Right kidney (tissue), 1 donor: ENCODE data around the gene HTR6.

Experiments used
- DNase-seq: peaks from one replicate; pipeline ENCODE4 v3.0.0-alpha.2; 2016

Gene HTR6

GRCh38 chr1:19656780-19657466 is 7.8 kb upstream of the HTR6 start:
- no peak for DNase-seq

GRCh38 chr1:19657511-19657910 is 7.2 kb upstream of the HTR6 start:
- DNase-seq, result no peak

GRCh38 chr1:19658186-19658585 is 6.5 kb upstream of the HTR6 start:
- DNase-seq, result no peak

- peak; percentile 45 for DNase-seq
Observed at GRCh38 chr1:19661721-19662228, 2.9 kb upstream of the HTR6 start.

GRCh38 chr1:19662313-19662712 is 2.4 kb upstream of the HTR6 start:
- no peak for DNase-seq

- no peak for DNase-seq
Observed at GRCh38 chr1:19665186-19665495, 466 bp downstream of the HTR6 start.

- DNase-seq, result peak; percentile 56
Observed at GRCh38 chr1:19665496-19666465, 1.1 kb downstream of the HTR6 start.

GRCh38 chr1:19668888-19669287 is 4.2 kb downstream of the HTR6 start:
- DNase-seq, result no peak

- no peak for DNase-seq
Observed at GRCh38 chr1:19670787-19671186, 6.1 kb downstream of the HTR6 start.

- DNase-seq, result no peak
Observed at GRCh38 chr1:19672237-19672636, 7.6 kb downstream of the HTR6 start.

- no peak for DNase-seq
Observed at GRCh38 chr1:19675797-19676196, 11.1 kb downstream of the HTR6 start.

GRCh38 chr1:19676438-19676922 is 11.8 kb downstream of the HTR6 start:
- no peak for DNase-seq

- DNase-seq, result no peak
Observed at GRCh38 chr1:19678493-19678892, 13.8 kb downstream of the HTR6 start.

GRCh38 chr1:19678931-19679453 is 14.3 kb downstream of the HTR6 start:
- DNase-seq, result no peak

GRCh38 chr1:19679691-19680090 is 15.0 kb downstream of the HTR6 start:
- no peak for DNase-seq

- DNase-seq, result no peak
Observed at GRCh38 chr1:19680644-19681043, 16.0 kb downstream of the HTR6 start.

- DNase-seq, result no peak
Observed at GRCh38 chr1:19682257-19682656, 17.6 kb downstream of the HTR6 start.

- DNase-seq, result no peak
Observed at GRCh38 chr1:19682901-19683300, 18.2 kb downstream of the HTR6 start.

GRCh38 chr1:19683351-19683750 is 18.7 kb downstream of the HTR6 start:
- no peak for DNase-seq

GRCh38 chr1:19684677-19685076 is 20.0 kb downstream of the HTR6 start:
- no peak for DNase-seq

GRCh38 chr1:19685994-19686393 is 21.3 kb downstream of the HTR6 start:
- no peak for DNase-seq

GRCh38 chr1:19687414-19687813 is 22.7 kb downstream of the HTR6 start:
- DNase-seq, result no peak
